Measurements from ENCODE around the gene PPARG.

DNA sequence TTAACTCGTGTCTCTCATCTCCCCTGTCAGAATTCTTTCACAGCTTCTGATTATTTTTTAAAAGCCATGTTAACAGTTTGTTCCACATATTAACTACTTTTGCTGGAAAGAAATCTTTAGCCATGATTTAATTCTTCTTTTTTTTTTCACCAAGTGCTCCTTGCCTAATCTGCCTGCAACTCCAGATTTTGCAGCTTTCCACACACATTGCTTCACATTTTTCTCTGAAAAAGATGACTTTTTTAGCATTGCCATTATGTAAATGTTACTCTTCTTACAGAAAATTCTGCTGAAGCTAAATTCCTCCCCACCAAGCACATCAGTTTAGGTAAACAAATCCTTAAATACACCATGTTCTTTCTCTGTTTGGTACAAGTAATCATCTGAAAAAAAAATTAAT is 23.4 kb upstream of the PPARG start:
- TF ChIP-seq POLR2AphosphoS5 (IDR thresholded peaks at IDR 0.05; ENCODE audit: low read depth): no peak
- TF ChIP-seq, protein P1, sequence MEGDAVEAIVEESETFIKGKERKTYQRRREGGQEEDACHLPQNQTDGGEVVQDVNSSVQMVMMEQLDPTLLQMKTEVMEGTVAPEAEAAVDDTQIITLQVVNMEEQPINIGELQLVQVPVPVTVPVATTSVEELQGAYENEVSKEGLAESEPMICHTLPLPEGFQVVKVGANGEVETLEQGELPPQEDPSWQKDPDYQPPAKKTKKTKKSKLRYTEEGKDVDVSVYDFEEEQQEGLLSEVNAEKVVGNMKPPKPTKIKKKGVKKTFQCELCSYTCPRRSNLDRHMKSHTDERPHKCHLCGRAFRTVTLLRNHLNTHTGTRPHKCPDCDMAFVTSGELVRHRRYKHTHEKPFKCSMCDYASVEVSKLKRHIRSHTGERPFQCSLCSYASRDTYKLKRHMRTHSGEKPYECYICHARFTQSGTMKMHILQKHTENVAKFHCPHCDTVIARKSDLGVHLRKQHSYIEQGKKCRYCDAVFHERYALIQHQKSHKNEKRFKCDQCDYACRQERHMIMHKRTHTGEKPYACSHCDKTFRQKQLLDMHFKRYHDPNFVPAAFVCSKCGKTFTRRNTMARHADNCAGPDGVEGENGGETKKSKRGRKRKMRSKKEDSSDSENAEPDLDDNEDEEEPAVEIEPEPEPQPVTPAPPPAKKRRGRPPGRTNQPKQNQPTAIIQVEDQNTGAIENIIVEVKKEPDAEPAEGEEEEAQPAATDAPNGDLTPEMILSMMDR (IDR thresholded peaks at IDR 0.05; ENCODE audit: insufficient read depth, low read length): no peak
- TF ChIP-seq GABPA (IDR thresholded peaks at IDR 0.05; ENCODE audit: low read depth): no peak
